Bronchial epithelial cell (primary cell): ENCODE results near the gene SPAG8. TPM values are rescaled to one million over a fixed set of nuclear protein-coding genes. Genes with fewer than 3 reads are reported as not detected.
A peak's percentile ranks its signal among the peaks of the same experiment; 100 is the strongest.

Experiments used
- DNase-seq: peaks from one replicate; pipeline ENCODE4 v3.0.0-alpha.2; 2010; ENCODE audit warnings: low read depth
- FAIRE-seq: peaks from 2 replicates; lab custom pipeline; 2011; peaks lifted over from hg19 to GRCh38; lab: Jason Lieb, UNC
- H3K27me3 ChIP-seq: 2 replicates; pipeline ENCODE4 v1.5.1; 2011; ENCODE audit warnings: low read length; ENCODE audit not compliant: control insufficient read depth, insufficient read depth
- H3K36me3 ChIP-seq: 2 replicates; pipeline ENCODE4 v1.5.1; 2011; ENCODE audit warnings: low read length; ENCODE audit not compliant: control insufficient read depth, insufficient read depth
- H3K4me3 ChIP-seq: 2 replicates; pipeline ENCODE4 v1.5.1; 2011; ENCODE audit warnings: mild to moderate bottlenecking, low read depth, low read length, control low read depth
- total RNA-seq: library from RNA; depleted of rRNA; stranded (reverse); fragments of >200 nt; gene quantifications from 2 replicates; pipeline ENCODE4 v1.2.1, GENCODE V29; 2014
- TF ChIP-seq, protein P1 (sequence below): IDR thresholded peaks from 2 replicates; pipeline ENCODE4 v1.5.1; 2011; ENCODE audit warnings: mild to moderate bottlenecking, moderate library complexity, low read length, control low read depth, inconsistent platforms; ENCODE audit not compliant: insufficient read depth, severe bottlenecking

Gene SPAG8
- total RNA-seq, 1 donor from 2014 or later, result 0.26 TPM

- DNase-seq, result no peak
- no peaks in the 10 kb centered on the region for H3K27me3 ChIP-seq
- TF ChIP-seq, protein P1, sequence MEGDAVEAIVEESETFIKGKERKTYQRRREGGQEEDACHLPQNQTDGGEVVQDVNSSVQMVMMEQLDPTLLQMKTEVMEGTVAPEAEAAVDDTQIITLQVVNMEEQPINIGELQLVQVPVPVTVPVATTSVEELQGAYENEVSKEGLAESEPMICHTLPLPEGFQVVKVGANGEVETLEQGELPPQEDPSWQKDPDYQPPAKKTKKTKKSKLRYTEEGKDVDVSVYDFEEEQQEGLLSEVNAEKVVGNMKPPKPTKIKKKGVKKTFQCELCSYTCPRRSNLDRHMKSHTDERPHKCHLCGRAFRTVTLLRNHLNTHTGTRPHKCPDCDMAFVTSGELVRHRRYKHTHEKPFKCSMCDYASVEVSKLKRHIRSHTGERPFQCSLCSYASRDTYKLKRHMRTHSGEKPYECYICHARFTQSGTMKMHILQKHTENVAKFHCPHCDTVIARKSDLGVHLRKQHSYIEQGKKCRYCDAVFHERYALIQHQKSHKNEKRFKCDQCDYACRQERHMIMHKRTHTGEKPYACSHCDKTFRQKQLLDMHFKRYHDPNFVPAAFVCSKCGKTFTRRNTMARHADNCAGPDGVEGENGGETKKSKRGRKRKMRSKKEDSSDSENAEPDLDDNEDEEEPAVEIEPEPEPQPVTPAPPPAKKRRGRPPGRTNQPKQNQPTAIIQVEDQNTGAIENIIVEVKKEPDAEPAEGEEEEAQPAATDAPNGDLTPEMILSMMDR, result no peak
- H3K4me3 ChIP-seq, result no peak overlapping the region
- no peak for FAIRE-seq
- H3K36me3 ChIP-seq, result no peaks in the 10 kb centered on the region
Measured at GRCh38 chr9:35783418-35783817, 28.6 kb downstream of the SPAG8 start.

GRCh38 chr9:35781066-35781465 is 31.0 kb downstream of the SPAG8 start:
- TF ChIP-seq, protein P1, result no peak
- no peak for FAIRE-seq
- no peaks in the 10 kb centered on the region for H3K36me3 ChIP-seq
- H3K27me3 ChIP-seq, result no peaks in the 10 kb centered on the region
- no peak overlapping the region for H3K4me3 ChIP-seq
- no peak for DNase-seq

DNA sequence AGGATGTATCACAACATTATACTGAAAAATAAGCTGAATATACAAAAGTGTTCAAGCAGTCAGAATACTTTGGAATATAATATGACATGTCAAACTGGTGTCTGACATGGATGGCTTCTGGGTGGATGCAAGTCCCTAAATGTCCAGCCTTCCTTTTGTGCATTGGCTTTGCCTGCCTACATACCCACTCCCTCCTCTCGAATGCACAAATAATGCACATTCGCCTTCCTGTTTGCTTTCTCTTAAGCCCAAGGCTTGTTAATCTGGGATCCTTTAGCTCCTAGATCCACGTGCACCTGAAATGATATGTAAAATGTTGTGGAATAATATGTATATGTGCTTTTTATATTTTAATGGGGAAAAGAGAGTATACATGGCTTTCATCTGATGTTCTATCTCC is 33.6 kb downstream of the SPAG8 start:
- no peak for DNase-seq
- FAIRE-seq, result no peak
- TF ChIP-seq, protein P1, result no peak
- no peaks in the 10 kb centered on the region for H3K36me3 ChIP-seq
- no peaks in the 10 kb centered on the region for H3K27me3 ChIP-seq
- H3K4me3 ChIP-seq, result no peak overlapping the region

- Histone ChIP-seq H3K27me3 (no peaks in the 10 kb centered on the region), H3K36me3 (no peaks in the 10 kb centered on the region), H3K4me3 (no peak overlapping the region)
- TF ChIP-seq, protein P1, result no peak
- no peak for FAIRE-seq
- no peak for DNase-seq
Measured at GRCh38 chr9:35776018-35776417, 36.0 kb downstream of the SPAG8 start.

- H3K36me3 ChIP-seq, result no peaks in the 10 kb centered on the region
- TF ChIP-seq, protein P1, result no peak
- no peak for FAIRE-seq
- no peak for DNase-seq
- H3K4me3 ChIP-seq, result no peak overlapping the region
- no peaks in the 10 kb centered on the region for H3K27me3 ChIP-seq
Measured at GRCh38 chr9:35774907-35775635, 37.0 kb downstream of the SPAG8 start.

DNA sequence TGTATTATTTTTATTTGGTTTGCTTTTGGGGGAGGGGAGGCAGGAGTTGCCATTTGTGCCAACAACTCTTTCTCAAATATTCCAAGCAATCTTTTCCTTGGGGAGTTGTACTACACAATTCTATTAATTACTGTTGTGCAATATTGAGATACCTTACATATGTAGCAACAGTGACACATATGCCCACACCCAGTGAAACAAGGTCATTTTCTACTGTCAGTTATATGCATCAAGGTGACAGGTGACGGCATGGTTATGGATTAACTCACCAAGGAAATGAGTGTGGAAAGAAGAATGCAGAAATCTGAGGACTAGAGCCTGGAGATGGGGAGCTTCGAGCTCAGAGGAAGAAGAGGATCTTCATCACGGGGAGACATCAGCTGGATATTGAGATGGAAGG is 40.1 kb downstream of the SPAG8 start:
- Histone ChIP-seq H3K36me3 (no peaks in the 10 kb centered on the region), H3K27me3 (no peaks in the 10 kb centered on the region), H3K4me3 (no peak overlapping the region)
- no peak for FAIRE-seq
- TF ChIP-seq, protein P1, result no peak
- DNase-seq, result peak; percentile 92
